Esophagus squamous epithelium (tissue), 4 donors: ENCODE results near the gene BIVM.

ENCODE experiments used
- POLR2A ChIP-seq, 4 donors: fragments of 450-650 bp; IDR thresholded peaks; one replicate each; pipeline ENCODE4 v1.6.1; 2017; ENCODE audit warnings: antibody characterized with exemption in 4 of 4, mild to moderate bottlenecking in 4 of 4, moderate library complexity in 3 of 4
- TF ChIP-seq, protein P1 (sequence below), 6 experiments: fragments of 450-650 bp in 4 of 6; fragments of 200-600 bp in 2 of 6; sonication (generic) in 2 of 6; IDR thresholded peaks; one replicate each; pipeline ENCODE4 v1.5.1; 2016 to 2019; ENCODE audit warnings: antibody characterized with exemption in 6 of 6, mild to moderate bottlenecking in 4 of 6, moderate library complexity in 4 of 6

DNA sequence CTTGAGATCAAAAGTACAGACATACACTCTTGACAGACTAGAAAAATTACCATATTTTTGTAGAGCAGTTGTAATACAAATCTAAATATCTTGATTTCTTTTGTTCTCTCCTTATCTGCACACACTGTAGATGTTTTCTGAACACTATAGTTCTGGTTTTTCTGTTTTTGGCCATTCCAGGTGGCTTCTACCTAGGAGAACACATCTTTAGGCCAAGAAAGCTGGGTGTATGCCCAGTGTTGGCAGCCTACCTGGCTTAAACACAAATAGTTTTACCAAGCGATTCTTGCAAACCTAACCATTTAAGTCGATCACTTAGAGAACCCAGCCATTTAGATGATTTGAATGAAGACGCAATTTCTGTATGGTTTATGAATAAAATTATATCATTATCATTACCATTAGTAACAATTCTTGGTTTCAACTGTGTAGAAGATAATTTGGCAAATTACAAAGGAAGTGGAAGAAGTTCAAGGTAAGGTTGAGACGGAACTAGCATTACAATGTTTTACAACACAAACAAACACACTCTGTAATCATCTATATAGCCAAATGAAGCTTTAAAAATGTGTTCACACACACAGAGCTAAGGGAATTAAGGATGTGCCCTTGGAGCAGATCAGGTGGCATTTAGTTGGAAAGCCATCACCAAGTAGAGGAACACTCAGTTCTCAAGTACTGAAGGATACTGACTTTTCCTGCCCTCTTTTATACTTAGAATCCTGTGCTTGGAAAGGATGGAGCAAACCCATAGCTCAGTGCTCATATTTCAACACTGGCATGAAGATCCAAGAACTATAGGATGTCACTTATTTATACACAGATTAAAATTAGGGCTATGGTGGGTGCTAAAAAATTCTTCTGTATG lies 83.1 kb downstream of the BIVM start:
- TF ChIP-seq, protein P1, sequence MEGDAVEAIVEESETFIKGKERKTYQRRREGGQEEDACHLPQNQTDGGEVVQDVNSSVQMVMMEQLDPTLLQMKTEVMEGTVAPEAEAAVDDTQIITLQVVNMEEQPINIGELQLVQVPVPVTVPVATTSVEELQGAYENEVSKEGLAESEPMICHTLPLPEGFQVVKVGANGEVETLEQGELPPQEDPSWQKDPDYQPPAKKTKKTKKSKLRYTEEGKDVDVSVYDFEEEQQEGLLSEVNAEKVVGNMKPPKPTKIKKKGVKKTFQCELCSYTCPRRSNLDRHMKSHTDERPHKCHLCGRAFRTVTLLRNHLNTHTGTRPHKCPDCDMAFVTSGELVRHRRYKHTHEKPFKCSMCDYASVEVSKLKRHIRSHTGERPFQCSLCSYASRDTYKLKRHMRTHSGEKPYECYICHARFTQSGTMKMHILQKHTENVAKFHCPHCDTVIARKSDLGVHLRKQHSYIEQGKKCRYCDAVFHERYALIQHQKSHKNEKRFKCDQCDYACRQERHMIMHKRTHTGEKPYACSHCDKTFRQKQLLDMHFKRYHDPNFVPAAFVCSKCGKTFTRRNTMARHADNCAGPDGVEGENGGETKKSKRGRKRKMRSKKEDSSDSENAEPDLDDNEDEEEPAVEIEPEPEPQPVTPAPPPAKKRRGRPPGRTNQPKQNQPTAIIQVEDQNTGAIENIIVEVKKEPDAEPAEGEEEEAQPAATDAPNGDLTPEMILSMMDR (IDR thresholded peaks at IDR 0.05): no peak
- TF ChIP-seq POLR2A (IDR thresholded peaks at IDR 0.05): no peak
